Right atrium auricular region (tissue), 2 donors: ENCODE data around the gene NUB1. TPM values are rescaled to one million over a fixed set of nuclear protein-coding genes. Genes with fewer than 3 reads are reported as not detected.

Experiments used
- DNase-seq: peaks from one replicate; pipeline ENCODE4 v3.0.0-alpha.2; 2019; ENCODE audit warnings: low spot score
- H3K27ac ChIP-seq, 2 donors: fragments of 200-600 bp; sonication (generic); 1 replicate in 1 of 2; 2 replicates in 1 of 2; pipeline ENCODE4 v1.5.1; 2016 to 2019
- H3K27me3 ChIP-seq, 2 donors: fragments of 200-600 bp; sonication (generic); one replicate each; pipeline versions ENCODE4 v1.5.1 to v1.6.0; 2017 to 2019
- H3K36me3 ChIP-seq: fragments of 200-600 bp; sonication (generic); one replicate; pipeline ENCODE4 v1.5.1; 2016
- H3K4me1 ChIP-seq, 2 donors: fragments of 200-600 bp; sonication (generic); one replicate each; pipeline versions ENCODE4 v1.5.1 to v1.6.0; 2017 to 2019
- H3K4me3 ChIP-seq, 2 donors: fragments of 200-600 bp; sonication (generic); 1 replicate in 1 of 2; 2 replicates in 1 of 2; pipeline ENCODE4 v1.5.1; 2017 to 2019; ENCODE audit warnings: mild to moderate bottlenecking in 1 of 2, moderate library complexity in 1 of 2
- H3K9me3 ChIP-seq, 2 donors: fragments of 200-600 bp; sonication (generic); one replicate each; pipeline ENCODE4 v1.5.1; 2019
- CTCF ChIP-seq, 2 donors: fragments of 200-600 bp; sonication (generic); IDR thresholded peaks; one replicate each; pipeline ENCODE4 v1.5.1; 2019; ENCODE audit warnings: antibody characterized with exemption in 2 of 2
- total RNA-seq, 2 donors: library from RNA; depleted of rRNA; stranded (reverse); fragments of >200 nt; gene quantifications; one replicate each; pipeline ENCODE4 v1.1.0, GENCODE V29; 2016

The NUB1 gene
- total RNA-seq, 2 donors from 2014 or later = 33.5 to 39.6 TPM

DNA sequence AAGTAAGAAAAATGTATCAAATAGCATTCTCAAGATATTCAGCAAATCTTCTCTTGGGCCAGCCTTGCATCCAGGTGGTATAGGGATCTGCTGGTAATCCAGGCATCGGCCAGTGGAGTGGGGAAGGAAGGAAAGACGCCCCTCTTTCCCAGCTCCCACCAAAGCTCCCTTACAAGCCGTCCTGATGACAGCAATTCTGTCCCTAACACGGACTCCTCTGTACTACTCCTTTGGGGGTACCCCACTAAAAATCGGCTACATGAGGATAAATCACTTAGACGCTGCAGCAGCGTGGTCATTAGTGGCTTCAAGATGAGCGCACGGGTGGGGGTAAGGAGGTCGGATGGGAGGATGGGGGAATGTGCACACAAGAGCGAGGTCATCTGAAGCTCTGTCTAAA lies 24.7 kb upstream of the NUB1 start:
- no peaks in the 10 kb centered on the region for H3K27me3 ChIP-seq
- H3K36me3 ChIP-seq = no peaks in the 10 kb centered on the region
- no peak overlapping the region for H3K27ac ChIP-seq
- DNase-seq = no peak
- H3K4me1 ChIP-seq = peaks cover 0 to 8% of the 10 kb centered on the region in 2 donors
- no peak for TF ChIP-seq CTCF (IDR thresholded peaks at IDR 0.05)
- H3K4me3 ChIP-seq = no peak overlapping the region
- H3K9me3 ChIP-seq = no peaks in the 10 kb centered on the region

- H3K27me3 ChIP-seq = no peaks in the 10 kb centered on the region
- no peaks in the 10 kb centered on the region for H3K9me3 ChIP-seq
- no peak for DNase-seq
- H3K27ac ChIP-seq = no peak overlapping the region
- no peaks in the 10 kb centered on the region for H3K36me3 ChIP-seq
- H3K4me1 ChIP-seq = peaks cover 0 to 8% of the 10 kb centered on the region in 2 donors
- H3K4me3 ChIP-seq = no peak overlapping the region
- TF ChIP-seq CTCF (IDR thresholded peaks at IDR 0.05) = no peak
Measured at GRCh38 chr7:151317936-151318335, 23.7 kb upstream of the NUB1 start.

DNA sequence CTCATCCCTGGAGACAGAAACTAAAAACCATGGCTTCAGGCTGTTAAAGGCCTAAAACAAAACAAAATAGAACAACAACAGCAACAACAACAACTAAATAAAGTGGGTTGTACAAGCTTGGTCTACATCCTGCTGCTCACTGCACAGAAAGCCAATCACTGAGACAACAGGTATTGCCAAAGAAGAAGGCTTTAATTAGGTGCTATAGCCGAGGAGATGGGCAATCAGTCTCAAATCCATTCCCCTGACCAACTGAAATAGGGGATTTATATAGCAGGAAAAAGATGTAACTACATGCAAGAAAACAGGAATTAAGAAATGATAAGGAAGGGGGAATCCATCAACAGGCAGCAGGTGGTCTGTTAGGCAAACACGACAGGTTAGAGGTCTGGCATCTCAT lies 22.4 kb upstream of the NUB1 start:
- Histone ChIP-seq H3K4me1 (peaks cover 0 to 2% of the 10 kb centered on the region in 2 donors), H3K9me3 (no peaks in the 10 kb centered on the region), H3K36me3 (no peaks in the 10 kb centered on the region), H3K4me3 (no peak overlapping the region), H3K27ac (no peak overlapping the region), H3K27me3 (no peaks in the 10 kb centered on the region)
- DNase-seq = no peak
- TF ChIP-seq CTCF (IDR thresholded peaks at IDR 0.05) = no peak

GRCh38 chr7:151320263-151320845 lies 21.3 kb upstream of the NUB1 start:
- TF ChIP-seq CTCF (IDR thresholded peaks at IDR 0.05) = no peak
- Histone ChIP-seq H3K27ac (no peak overlapping the region), H3K27me3 (no peaks in the 10 kb centered on the region), H3K36me3 (no peaks in the 10 kb centered on the region), H3K4me3 (no peak overlapping the region), H3K9me3 (no peaks in the 10 kb centered on the region), H3K4me1 (no peaks in the 10 kb centered on the region)
- no peak for DNase-seq

- Histone ChIP-seq H3K27me3 (no peaks in the 10 kb centered on the region), H3K27ac (no peak overlapping the region), H3K36me3 (no peaks in the 10 kb centered on the region), H3K9me3 (no peaks in the 10 kb centered on the region), H3K4me3 (no peak overlapping the region), H3K4me1 (no peaks in the 10 kb centered on the region)
- TF ChIP-seq CTCF (IDR thresholded peaks at IDR 0.05) = no peak
- DNase-seq = no peak
Measured at GRCh38 chr7:151321341-151321740, 20.3 kb upstream of the NUB1 start.

GRCh38 chr7:151322906-151323305 lies 18.7 kb upstream of the NUB1 start:
- Histone ChIP-seq H3K27me3 (no peaks in the 10 kb centered on the region), H3K36me3 (no peaks in the 10 kb centered on the region), H3K9me3 (no peaks in the 10 kb centered on the region), H3K4me3 (no peak overlapping the region), H3K4me1 (no peaks in the 10 kb centered on the region), H3K27ac (no peak overlapping the region)
- DNase-seq = no peak
- no peak for TF ChIP-seq CTCF (IDR thresholded peaks at IDR 0.05)
